Loucy (cell line): Measurements from ENCODE around the gene PRKCQ.

Experiments used
- H2AFZ ChIP-seq: fragments of 200-600 bp; sonication (generic); 2 replicates; pipeline ENCODE4 v1.6.0; 2016; ENCODE audit warnings: antibody characterized with exemption, mild to moderate bottlenecking, low read length, moderate library complexity
- H3F3A ChIP-seq: fragments of 200-600 bp; 2 replicates; pipeline ENCODE4 v1.6.0; 2016; ENCODE audit warnings: antibody characterized with exemption, low read depth, mild to moderate bottlenecking
- H3K27me3 ChIP-seq: fragments of 200-600 bp; sonication (generic); 2 replicates; pipeline ENCODE4 v1.6.1; 2014; ENCODE audit warnings: low read length, mild to moderate bottlenecking; ENCODE audit not compliant: insufficient read depth, poor library complexity, severe bottlenecking
- H3K36me3 ChIP-seq: fragments of 200-600 bp; sonication (generic); 2 replicates; pipeline ENCODE4 v1.6.1; 2016; ENCODE audit warnings: low read length; ENCODE audit not compliant: insufficient read depth
- H3K4me1 ChIP-seq: fragments of 200-600 bp; sonication (generic); 2 replicates; pipeline ENCODE4 v1.5.1; 2014; ENCODE audit warnings: low read length, mild to moderate bottlenecking; ENCODE audit not compliant: insufficient read depth, poor library complexity, severe bottlenecking
- H3K4me2 ChIP-seq: fragments of 200-600 bp; sonication (generic); 2 replicates; pipeline ENCODE4 v1.6.0; 2014; ENCODE audit warnings: antibody characterized with exemption, low read length, low read depth, mild to moderate bottlenecking; ENCODE audit not compliant: poor library complexity, severe bottlenecking
- H3K4me3 ChIP-seq: fragments of 200-600 bp; sonication (generic); 2 replicates; pipeline ENCODE4 v1.5.1; 2014; ENCODE audit warnings: low read length, mild to moderate bottlenecking, mixed read lengths; ENCODE audit not compliant: poor library complexity, severe bottlenecking
- H3K79me2 ChIP-seq: fragments of 200-600 bp; sonication (generic); 2 replicates; pipeline ENCODE4 v1.6.1; 2014; ENCODE audit warnings: low read length; ENCODE audit not compliant: insufficient read depth
- H3K9ac ChIP-seq: fragments of 200-600 bp; sonication (generic); 2 replicates; pipeline ENCODE4 v1.6.0; 2014; ENCODE audit warnings: mild to moderate bottlenecking, low read depth, low read length, moderate library complexity; ENCODE audit not compliant: poor library complexity, severe bottlenecking
- H3K9me2 ChIP-seq: fragments of 200-600 bp; sonication (generic); replicated peaks from 2 replicates; pipeline ENCODE4 v1.6.1; 2016; ENCODE audit warnings: low read depth, low read length, mixed read lengths
- H3K9me3 ChIP-seq: fragments of 200-600 bp; sonication (generic); 2 replicates; pipeline ENCODE4 v1.6.1; 2014; ENCODE audit warnings: mild to moderate bottlenecking, antibody characterized with exemption, low read length, low read depth; ENCODE audit not compliant: insufficient read depth
- H4K20me1 ChIP-seq: fragments of 200-600 bp; sonication (generic); 2 replicates; pipeline ENCODE4 v1.6.0; 2014; ENCODE audit warnings: antibody characterized with exemption, low read length, mild to moderate bottlenecking; ENCODE audit not compliant: insufficient read depth, poor library complexity, severe bottlenecking
- EZH2phosphoT487 ChIP-seq: fragments of 200-600 bp; IDR thresholded peaks from 2 replicates; pipeline ENCODE4 v1.6.1; 2018; ENCODE audit warnings: antibody characterized with exemption, mild to moderate bottlenecking, moderate library complexity, borderline replicate concordance
- TF ChIP-seq, protein P1 (sequence below): fragments of 200-600 bp; sonication (generic); conservative IDR thresholded peaks from 2 replicates; pipeline ENCODE4 v1.5.1; 2014; ENCODE audit warnings: mild to moderate bottlenecking, antibody characterized with exemption, low read length

The PRKCQ gene

DNA sequence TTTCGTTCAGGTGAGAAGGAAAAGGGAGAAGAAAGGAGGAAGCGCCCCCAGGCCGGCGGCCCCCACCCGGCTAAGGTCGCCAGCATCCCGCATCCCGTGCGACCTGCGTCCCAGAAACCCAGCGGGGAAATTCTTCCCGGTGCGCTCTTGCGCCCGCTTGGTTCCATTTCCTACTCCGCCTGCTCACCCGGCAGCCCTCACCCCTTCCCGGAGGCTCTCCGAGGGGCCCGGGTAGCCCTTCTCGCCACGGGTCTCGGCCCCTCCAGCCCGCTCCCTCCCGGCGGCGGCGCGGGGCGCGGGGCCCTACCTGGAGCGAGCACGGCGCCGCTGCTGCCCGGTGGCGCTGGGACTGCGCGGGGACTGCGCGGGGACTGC lies at the start of gene PRKCQ:
Gene PRKCQ, minus strand, starts transcription at position 373 of the 375 bp plus-strand sequence. CDS start 65,141 bp downstream, outside the sequence.
- no peaks in the 10 kb centered on the region for H3F3A ChIP-seq
- peak within 1 kb of the TSS; percentile 94 for H3K4me2 ChIP-seq
- peak within 1 kb of the TSS; percentile 98 for H3K9ac ChIP-seq
- H3K9me3 ChIP-seq: no peaks in the 10 kb centered on the region
- H3K4me1 ChIP-seq: peaks cover 63% of the 10 kb centered on the region
- peak within 1 kb of the TSS; percentile 44 for H2AFZ ChIP-seq
- H3K9me2 ChIP-seq: no peaks in the 10 kb centered on the region
- H4K20me1 ChIP-seq: peaks cover under 1% of the 10 kb centered on the region
- H3K79me2 ChIP-seq: peaks cover 96% of the 10 kb centered on the region
- peak within 1 kb of the TSS; percentile 85 for H3K4me3 ChIP-seq
- H3K36me3 ChIP-seq: peaks cover 7% of the 10 kb centered on the region; the same call in 1 of the 2 replicates
- H3K27me3 ChIP-seq: no peaks in the 10 kb centered on the region
- TF ChIP-seq EZH2phosphoT487: no peak
- TF ChIP-seq, protein P1, sequence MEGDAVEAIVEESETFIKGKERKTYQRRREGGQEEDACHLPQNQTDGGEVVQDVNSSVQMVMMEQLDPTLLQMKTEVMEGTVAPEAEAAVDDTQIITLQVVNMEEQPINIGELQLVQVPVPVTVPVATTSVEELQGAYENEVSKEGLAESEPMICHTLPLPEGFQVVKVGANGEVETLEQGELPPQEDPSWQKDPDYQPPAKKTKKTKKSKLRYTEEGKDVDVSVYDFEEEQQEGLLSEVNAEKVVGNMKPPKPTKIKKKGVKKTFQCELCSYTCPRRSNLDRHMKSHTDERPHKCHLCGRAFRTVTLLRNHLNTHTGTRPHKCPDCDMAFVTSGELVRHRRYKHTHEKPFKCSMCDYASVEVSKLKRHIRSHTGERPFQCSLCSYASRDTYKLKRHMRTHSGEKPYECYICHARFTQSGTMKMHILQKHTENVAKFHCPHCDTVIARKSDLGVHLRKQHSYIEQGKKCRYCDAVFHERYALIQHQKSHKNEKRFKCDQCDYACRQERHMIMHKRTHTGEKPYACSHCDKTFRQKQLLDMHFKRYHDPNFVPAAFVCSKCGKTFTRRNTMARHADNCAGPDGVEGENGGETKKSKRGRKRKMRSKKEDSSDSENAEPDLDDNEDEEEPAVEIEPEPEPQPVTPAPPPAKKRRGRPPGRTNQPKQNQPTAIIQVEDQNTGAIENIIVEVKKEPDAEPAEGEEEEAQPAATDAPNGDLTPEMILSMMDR: no peak

DNA sequence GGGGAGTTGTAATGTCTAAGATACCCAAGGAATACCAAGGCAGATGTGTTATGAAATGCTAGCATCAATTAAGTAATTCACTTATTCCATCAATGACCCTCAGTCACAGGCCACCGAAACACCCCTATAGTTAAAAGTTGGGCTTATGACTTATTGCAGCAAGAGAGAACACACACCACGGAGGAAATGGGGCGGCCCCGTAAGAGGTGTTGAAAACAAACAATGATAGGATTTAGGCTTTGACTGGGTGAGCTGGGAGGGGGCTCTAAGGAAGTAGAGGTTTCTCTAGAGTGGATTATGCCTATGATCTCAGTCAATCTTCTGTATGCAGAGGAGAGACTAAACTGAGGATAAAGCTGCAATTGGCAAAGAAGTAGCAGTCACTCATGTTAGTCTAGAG lies 45.4 kb upstream of the PRKCQ start:
- Histone ChIP-seq H2AFZ (no peak overlapping the region), H3F3A (no peaks in the 10 kb centered on the region), H4K20me1 (no peaks in the 10 kb centered on the region), H3K79me2 (no peaks in the 10 kb centered on the region), H3K36me3 (no peaks in the 10 kb centered on the region), H3K9ac (no peak overlapping the region), H3K4me1 (peaks cover 11% of the 10 kb centered on the region), H3K9me3 (no peaks in the 10 kb centered on the region), H3K4me2 (no peak overlapping the region), H3K9me2 (no peaks in the 10 kb centered on the region), H3K27me3 (no peaks in the 10 kb centered on the region), H3K4me3 (no peak overlapping the region)
- TF ChIP-seq EZH2phosphoT487: no peak
- TF ChIP-seq, protein P1: no peak

DNA sequence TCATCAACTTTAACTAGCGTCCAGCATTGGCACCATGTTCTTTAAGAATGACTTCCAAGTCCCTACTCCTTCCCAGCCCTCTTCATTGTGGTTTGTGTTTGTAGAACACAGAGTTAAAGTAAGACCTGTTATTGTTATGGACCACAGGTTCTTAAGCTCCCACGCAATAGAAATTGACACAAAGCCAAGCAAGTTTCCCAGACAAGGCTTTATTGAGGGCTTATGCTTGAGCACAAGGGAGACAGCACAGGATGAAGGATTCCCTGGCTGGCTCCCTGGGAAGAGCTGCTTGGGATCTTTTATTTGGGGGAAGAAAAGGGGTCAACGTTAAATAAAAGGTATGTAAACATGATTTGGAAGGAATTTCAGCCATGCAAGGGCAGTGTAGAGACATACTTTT lies 44.3 kb upstream of the PRKCQ start:
- Histone ChIP-seq H3K9ac (no peak overlapping the region), H3K79me2 (no peaks in the 10 kb centered on the region), H4K20me1 (no peaks in the 10 kb centered on the region), H3F3A (no peaks in the 10 kb centered on the region), H3K4me1 (peaks cover 11% of the 10 kb centered on the region), H3K4me2 (no peak overlapping the region), H2AFZ (no peak overlapping the region), H3K9me2 (no peaks in the 10 kb centered on the region), H3K9me3 (no peaks in the 10 kb centered on the region), H3K36me3 (no peaks in the 10 kb centered on the region), H3K27me3 (no peaks in the 10 kb centered on the region), H3K4me3 (no peak overlapping the region)
- TF ChIP-seq EZH2phosphoT487: no peak
- TF ChIP-seq, protein P1: no peak
